Activated T-cell treated with anti-CD3 and anti-CD28 coated beads for 4 hours (primary cell): ENCODE data around the gene PTGIR.
A peak's percentile ranks its signal among the peaks of the same experiment; 100 is the strongest.
"Not testable (repeated sequence)": the region's sequence is repeated elsewhere in the genome, so short reads cannot be mapped to it uniquely, and the experiment has no call there.

Source experiments
- DNase-seq: peaks from one replicate; pipeline ENCODE4 v3.0.0-alpha.2; 2020

PTGIR gene

DNA sequence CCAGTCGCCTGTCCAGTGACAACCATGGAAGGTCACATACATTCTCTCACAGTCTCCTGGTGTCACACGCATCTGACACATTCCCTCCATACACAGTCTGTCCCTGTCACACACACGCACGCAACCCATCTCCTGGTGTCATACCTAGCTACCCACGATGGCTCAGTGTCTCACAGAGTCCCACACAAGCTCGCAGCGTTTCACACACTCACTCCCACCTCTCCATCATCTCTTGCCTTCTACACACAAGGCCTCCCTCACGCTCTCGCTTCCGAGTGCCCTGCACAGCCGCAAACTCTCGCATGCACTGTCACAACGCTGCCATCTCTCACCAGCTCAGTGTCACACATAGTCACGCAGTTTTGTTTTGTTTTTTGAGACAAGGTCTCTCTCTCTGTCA is 12.3 kb upstream of the PTGIR start:
- DNase-seq, result no peak

DNA sequence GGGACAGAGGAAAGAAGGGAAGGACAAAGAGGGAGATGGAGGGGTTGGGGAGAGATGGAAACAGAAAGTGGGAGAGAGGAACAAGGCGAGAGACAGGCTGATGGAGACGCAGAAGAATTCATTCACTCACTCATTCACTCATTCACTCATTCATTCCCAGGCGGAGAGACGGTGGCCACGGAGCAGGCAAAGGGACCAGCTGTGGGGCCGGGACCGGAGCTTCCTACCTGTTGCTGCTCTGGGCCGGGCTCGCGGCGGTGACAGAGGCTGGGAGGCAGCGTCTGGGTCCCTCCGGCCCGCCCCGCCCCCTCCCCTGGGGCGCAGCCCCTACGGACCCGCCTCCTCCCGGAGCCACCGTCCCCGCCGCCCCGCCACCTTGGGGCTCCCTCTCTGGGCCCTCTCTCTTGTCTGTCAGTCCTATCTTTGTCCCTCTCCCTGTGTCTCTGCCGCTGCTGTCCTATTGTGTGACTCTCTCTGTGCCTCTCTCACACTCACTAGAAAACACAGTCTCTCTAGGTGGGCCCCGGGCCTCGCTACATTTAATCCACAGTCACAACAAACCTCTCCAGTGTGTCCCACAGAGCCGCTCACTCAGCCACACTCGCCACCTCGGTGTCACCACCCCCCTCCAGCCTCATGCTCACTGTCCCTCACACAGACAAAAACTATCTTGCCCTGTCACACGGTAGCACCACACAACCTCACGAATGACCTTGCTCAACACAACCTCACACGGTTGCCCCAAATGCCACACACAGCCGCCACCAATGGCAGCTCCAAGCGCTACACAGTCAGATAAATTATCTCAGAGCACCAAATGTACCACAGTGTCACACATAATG is 11.3 kb upstream of the PTGIR start, which contains the start of gene GNG8:
GNG8 (minus strand) TSS at position 283 of the 842 bp plus-strand sequence. CDS start 1,520 bp downstream, outside the sequence.
- no peak for DNase-seq

DNA sequence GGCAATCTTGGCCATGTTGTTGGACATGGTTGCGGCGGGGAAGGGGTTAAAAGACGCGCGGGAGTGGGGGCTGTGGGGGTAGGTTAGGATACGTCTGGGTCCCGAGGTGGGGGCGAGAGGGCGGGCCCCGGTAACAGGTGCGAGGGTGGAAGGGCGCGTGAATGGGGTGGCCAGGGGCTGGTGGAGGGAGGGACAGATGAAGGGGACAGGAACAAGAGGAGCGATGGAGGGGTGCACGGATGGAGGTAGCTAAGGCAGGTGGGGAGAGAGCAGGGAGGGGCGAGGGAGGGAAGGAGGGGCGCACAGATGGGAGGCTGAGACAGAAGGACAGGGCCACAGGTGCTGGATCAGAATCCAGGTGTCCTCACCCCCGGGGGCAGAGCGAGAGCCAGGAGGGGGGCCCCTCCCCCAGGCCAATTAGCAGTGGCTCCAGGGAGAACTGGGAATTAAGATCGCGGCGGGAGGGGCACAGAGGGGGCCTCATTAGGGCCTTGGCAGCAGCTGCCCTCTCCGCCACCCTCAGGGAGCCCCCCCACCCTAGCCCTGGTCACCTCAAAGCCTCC is 9.8 kb upstream of the PTGIR start:
- DNase-seq, result no peak

- DNase-seq, result peak; percentile 95
Measured at GRCh38 chr19:46634045-46634655, 9.3 kb upstream of the PTGIR start.

DNA sequence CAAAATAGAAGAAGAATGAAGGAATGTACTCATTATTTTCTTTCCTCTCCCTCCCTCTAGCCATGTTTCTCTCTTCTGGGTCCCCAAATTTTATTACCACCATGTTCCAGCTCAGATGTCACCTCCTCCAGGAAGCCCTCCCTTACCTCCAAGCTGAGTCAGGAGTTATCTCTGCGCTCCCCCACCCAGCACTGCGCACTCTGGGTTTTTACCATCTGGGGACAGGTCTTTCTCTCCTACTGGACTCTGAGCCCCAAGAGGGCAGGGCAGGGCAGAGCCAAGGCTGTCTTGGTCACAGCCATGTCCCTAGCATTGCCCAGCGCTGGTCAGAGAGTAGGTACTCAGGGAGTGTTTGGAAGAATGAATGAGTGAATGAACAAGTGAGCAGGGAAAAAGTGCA is 8.2 kb upstream of the PTGIR start:
- DNase-seq, result no peak

DNA sequence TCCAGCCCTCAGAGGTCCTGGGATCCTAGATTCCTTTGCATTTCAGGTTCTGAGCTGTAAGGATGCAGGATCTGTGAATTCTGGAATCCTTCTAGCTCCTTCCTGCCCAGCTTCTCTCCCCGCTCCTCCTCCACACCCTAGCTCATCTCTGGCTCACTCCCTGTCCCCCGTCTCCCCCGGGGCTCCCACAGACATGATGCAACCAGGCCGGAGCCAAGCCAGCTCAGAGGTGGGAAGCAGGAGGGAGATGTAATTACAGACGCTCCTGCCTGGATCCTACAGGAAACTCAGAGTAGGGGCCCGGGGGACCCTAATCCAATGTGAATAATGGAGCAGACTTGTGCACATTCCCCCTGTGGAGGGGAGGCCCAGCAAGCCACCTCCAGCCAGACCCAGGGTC is 6.6 kb upstream of the PTGIR start:
- DNase-seq, result no peak

DNA sequence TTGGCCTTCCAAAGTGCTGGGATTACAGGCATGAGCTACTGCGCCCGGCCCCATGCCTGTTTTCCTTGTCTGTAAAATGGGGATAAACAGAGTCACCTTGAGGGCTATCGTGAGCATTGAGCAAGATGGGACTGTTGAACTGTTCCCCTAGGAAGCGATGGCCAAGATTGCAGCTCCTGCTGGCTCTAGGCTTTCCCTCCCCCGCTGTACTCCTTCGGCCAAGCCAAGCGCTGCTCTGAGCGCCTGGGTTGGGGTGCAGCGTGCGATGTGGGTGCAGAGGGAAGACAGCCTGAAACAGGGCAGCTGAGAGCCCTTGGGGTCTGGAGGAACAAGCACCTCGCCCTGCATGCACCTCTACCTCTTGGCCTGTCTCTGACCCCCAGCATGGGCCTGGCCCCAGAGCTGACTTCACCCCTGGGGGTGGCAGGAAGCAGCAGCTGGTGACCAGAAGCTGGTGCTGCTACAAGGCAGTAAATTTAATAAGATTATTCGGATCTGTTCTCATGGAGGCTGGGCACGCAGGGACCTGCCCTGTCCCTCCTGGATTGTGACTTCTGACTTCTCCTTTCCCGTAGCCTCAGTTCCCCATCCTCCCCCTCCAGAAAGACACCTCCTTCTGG is 5.8 kb upstream of the PTGIR start:
- DNase-seq, result no peak

DNA sequence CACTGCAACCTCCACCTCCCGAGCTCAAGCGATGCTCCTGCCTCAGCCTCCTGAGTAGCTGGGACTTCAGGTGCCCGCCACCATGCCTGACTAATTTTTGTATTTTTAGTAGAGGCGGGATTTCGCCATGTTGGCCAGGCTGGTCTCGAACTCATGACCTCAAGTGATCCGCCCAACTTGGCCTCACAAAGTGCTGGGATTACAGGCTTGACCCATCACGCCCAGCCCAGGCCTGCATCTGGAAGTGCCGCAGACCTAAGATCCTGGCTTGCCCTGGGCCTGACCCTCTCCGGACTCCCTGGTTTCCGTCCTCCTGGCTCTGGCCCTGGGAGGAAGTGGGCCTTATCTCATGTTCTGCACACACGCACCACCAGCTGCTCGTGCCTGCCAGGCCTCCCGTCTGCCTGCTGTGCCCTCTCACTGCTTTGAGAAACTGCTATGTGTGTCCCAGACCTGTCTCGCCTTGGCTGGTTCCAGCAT is 4.7 kb upstream of the PTGIR start:
- no peak for DNase-seq

- DNase-seq, result not testable (repeated sequence)
Measured at GRCh38 chr19:46628970-46629369, 4.1 kb upstream of the PTGIR start.

- no peak for DNase-seq
Measured at GRCh38 chr19:46626446-46626845, 1.6 kb upstream of the PTGIR start.

- DNase-seq, result no peak
Measured at GRCh38 chr19:46625731-46626130, 842 bp upstream of the PTGIR start.

GRCh38 chr19:46623915-46624502 is 880 bp downstream of the PTGIR start:
- no peak for DNase-seq

DNA sequence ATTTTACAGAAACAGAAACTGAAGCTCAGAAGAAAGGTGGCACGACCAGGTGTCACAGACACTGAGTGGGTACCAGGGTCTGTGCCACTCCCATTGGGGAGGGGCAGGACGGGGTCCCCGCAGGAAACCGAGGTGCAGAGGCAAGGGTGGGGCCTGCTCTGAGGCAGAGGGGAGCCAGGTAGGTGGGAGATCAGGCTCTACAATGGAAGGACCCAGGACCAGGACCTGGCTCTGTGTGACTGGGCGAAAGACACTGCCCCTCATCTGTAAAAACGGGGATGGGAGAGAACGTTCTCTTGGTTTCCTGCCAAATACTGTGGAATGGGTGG is 2.8 kb downstream of the PTGIR start:
- DNase-seq, result no peak

GRCh38 chr19:46621191-46622117 is 3.4 kb downstream of the PTGIR start:
- no peak for DNase-seq

DNA sequence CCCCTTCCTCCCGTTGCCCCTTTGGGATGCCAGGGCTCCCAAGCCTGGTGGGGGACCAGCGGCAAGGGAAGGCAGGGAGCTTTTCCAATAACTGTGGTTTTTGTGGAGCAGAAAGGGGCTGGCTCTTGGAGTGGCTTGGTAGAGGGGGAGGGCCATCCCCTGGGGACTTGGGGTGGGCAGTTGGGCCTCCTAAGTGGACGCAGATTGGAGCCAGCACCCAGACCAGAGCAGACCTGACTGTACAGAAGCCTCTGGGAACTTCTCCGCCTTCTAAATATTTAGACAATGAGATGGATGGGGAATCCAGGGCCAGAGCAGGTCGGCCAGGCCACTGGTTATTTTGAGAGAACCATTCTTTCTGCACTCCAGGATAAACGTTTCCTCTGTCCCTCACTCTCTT is 4.2 kb downstream of the PTGIR start:
- DNase-seq, result no peak

- no peak for DNase-seq
Measured at GRCh38 chr19:46620267-46620666, 4.6 kb downstream of the PTGIR start.

GRCh38 chr19:46618670-46619231 is 6.1 kb downstream of the PTGIR start:
- no peak for DNase-seq

DNA sequence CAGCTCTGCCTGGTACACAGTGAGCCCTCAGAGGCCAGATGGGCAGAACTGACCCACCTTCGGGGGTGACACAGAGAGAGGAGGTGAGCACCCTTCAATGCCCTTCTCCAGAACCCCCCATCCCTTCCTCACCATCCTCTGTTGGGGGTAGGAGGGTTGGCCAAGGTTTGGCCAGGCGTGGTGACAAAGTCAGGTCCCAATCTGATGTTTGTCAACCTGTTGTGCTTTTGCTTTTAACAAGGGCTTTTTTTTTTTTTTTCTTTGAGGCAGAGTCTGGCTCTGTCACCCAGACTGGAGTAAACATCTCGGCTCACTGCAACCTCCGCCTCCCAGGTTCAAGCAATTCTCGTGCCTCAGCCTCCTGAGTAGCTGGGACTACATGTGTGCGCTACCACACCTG is 7.3 kb downstream of the PTGIR start:
- DNase-seq, result no peak

DNA sequence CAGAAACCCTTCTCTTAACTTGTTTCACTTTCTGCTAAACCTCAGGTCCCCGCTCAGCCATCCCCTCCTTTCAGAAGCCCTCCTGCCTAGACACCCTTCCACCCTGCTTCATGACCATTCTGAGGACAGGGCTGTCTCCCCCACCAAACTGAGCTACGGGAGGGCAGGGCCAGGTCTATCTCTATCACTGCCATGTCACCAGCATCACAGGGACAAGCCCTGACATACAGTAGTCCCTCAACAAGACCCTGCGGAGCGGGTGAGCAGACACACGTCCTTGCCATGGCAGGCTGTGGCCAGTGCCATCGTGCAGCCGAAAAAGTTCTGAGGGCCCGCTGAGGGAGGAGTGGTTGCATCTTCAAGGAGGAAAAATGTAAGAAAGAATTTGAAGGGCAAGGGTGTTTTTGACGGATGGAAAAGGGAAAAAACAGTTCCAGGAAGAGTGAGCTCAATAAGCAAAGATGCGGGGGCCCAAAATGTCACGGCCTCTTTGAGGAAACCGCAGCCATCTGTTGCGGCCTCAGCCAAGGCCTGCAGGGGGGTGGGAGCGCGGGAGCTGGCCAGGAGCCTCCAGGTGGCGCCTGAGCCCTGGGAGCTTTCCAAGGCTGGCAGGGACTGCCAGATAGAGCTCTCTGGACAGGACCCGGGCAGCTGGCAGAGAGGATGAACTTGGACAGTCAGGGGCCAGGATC is 8.1 kb downstream of the PTGIR start:
- DNase-seq, result no peak

DNA sequence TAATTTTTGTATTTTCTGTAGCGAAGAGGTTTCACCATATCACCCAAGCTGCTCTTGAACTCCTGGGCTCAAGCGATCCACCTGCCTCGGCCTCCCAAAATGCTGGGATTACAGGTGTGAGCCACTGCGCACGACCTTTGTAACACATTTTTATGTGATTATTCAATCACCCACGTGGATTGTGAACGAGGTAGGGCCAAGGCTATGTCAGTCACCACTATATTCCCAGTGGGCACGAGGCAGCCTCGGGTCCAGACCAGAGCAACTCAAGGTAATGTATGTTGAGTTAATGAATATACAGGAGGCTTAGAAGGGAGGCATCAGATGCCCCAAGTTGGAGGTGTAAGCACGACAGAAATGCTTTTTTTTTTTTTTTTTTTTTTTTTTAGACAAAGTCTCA is 8.9 kb downstream of the PTGIR start:
- no peak for DNase-seq

GRCh38 chr19:46614114-46614722 is 10.7 kb downstream of the PTGIR start:
- DNase-seq, result peak; percentile 74
